CD4-positive, alpha-beta T cell (primary cell): Measurements from ENCODE around the gene SH3BGR. TPM values are rescaled to one million over a fixed set of nuclear protein-coding genes. Genes with fewer than 3 reads are reported as not detected.
"Not testable (repeated sequence)": the region's sequence is repeated elsewhere in the genome, so short reads cannot be mapped to it uniquely, and the experiment has no call there.

ENCODE experiments used
- ATAC-seq: fragments of 200-7000 bp; cut with Tn5 transposase; one replicate; pipeline ENCODE4 v1.10.0; 2022; ENCODE audit warnings: mild to moderate bottlenecking; ENCODE audit not compliant: poor library complexity
- CTCF ChIA-PET: fragments of 350-600 bp; sonication (Branson Sonifier 250); formaldehyde crosslinking; loops from one replicate; lab custom pipeline; 2021; ENCODE audit warnings: antibody characterized with exemption, inconsistent platforms; lab: Charles Lee
- POLR2A ChIA-PET: fragments of 350-600 bp; sonication (Branson Sonifier 250); formaldehyde crosslinking; loops from one replicate; lab custom pipeline; 2021; ENCODE audit warnings: antibody characterized with exemption, inconsistent platforms; lab: Charles Lee
- DNase-seq, 14 experiments: peaks; one replicate each; pipeline ENCODE4 v3.0.0-alpha.2; 2013 to 2020; ENCODE audit warnings: mixed read lengths in 2 of 14
- H3K27ac ChIP-seq, 2 donors: one replicate each; pipeline versions ENCODE4 v1.5.1 to v1.7.0; 2013; ENCODE audit warnings: low read length in 2 of 2, low read depth in 1 of 2, mild to moderate bottlenecking in 1 of 2
- H3K27me3 ChIP-seq, 2 experiments: 1 replicate in 1 of 2; 2 replicates in 1 of 2; pipeline versions ENCODE4 v1.6.1 to v1.7.0; 2013; ENCODE audit warnings: low read length in 2 of 2, control low read depth in 1 of 2, mild to moderate bottlenecking in 1 of 2, moderate library complexity in 1 of 2; ENCODE audit not compliant: insufficient read depth in 2 of 2, control insufficient read depth in 1 of 2
- H3K36me3 ChIP-seq: one replicate; pipeline ENCODE4 v1.6.1; 2013; ENCODE audit warnings: low read length, control low read depth; ENCODE audit not compliant: insufficient read depth
- H3K4me1 ChIP-seq: one replicate; pipeline ENCODE4 v1.6.1; 2013; ENCODE audit warnings: low read length, control low read depth; ENCODE audit not compliant: insufficient read depth
- H3K4me3 ChIP-seq: one replicate; pipeline ENCODE4 v1.5.1; 2013; ENCODE audit warnings: mild to moderate bottlenecking, low read length, moderate library complexity
- H3K9me3 ChIP-seq, 2 experiments: 1 replicate in 1 of 2; 2 replicates in 1 of 2; pipeline versions ENCODE4 v1.6.1 to v1.7.0; 2013; ENCODE audit warnings: low read length in 2 of 2, mild to moderate bottlenecking in 2 of 2, control low read depth in 1 of 2, moderate library complexity in 1 of 2; ENCODE audit not compliant: control insufficient read depth in 1 of 2, insufficient read depth in 1 of 2
- H3K27ac Mint-ChIP-seq: one replicate; pipeline ENCODE4 v1.8.0; 2020; ENCODE audit warnings: mixed read lengths
- H3K27me3 Mint-ChIP-seq: one replicate; pipeline ENCODE4 v1.8.0; 2021; ENCODE audit warnings: mixed read lengths
- H3K36me3 Mint-ChIP-seq: one replicate; pipeline ENCODE4 v1.8.0; 2021; ENCODE audit warnings: low read depth, mixed read lengths
- H3K4me1 Mint-ChIP-seq: one replicate; pipeline ENCODE4 v1.8.0; 2021; ENCODE audit warnings: low read depth, mixed read lengths
- H3K4me3 Mint-ChIP-seq: one replicate; pipeline ENCODE4 v1.8.0; 2020; ENCODE audit warnings: mild to moderate bottlenecking, mixed read lengths
- H3K9me3 Mint-ChIP-seq: one replicate; pipeline ENCODE4 v1.8.0; 2020; ENCODE audit warnings: mixed read lengths
- CTCF ChIP-seq: fragments of 200-600 bp; IDR thresholded peaks from one replicate; pipeline ENCODE4 v1.8.0; 2022; ENCODE audit warnings: antibody characterized with exemption, mild to moderate bottlenecking
- intact Hi-C, 2 experiments: fragments of 100-400 bp; cut with DNase I in 1 of 2; cut with micrococcal nuclease in 1 of 2; formaldehyde crosslinking; loops; one replicate each; pipeline versions ENCODE4 v1.15.1 to v1.9.0; 2023 to 2025; cut with DNase I, micrococcal nuclease
- total RNA-seq, 174 experiments: library from RNA in 2 of 174; stranded (reverse) in 2 of 174; gene quantifications; one replicate each; pipeline ENCODE4 v1.2.3 and lab custom pipeline; 2021 to 2026

SH3BGR gene
- total RNA-seq, 2 experiments from 2014 or later, result 0.63 to 0.87 TPM

GRCh38 chr21:39537571-39537970, 85.8 kb downstream of the SH3BGR start:
- peaks cover 0 to 3% of the 10 kb centered on the region in 2 experiments for H3K27me3 ChIP-seq
- no peak for TF ChIP-seq CTCF
- POLR2A ChIA-PET, result no interaction called here
- no peak for DNase-seq
- H3K4me3 Mint-ChIP-seq, result no peak overlapping the region
- H3K27ac ChIP-seq, result no peak overlapping the region
- ATAC-seq, result no peak
- no peaks in the 10 kb centered on the region for H3K36me3 ChIP-seq
- no peak overlapping the region for H3K4me3 ChIP-seq
- H3K4me1 Mint-ChIP-seq, result no peaks in the 10 kb centered on the region
- peaks cover 25% of the 10 kb centered on the region for H3K27me3 Mint-ChIP-seq
- intact Hi-C loops, result no loop called here
- no peak overlapping the region for H3K27ac Mint-ChIP-seq
- H3K9me3 Mint-ChIP-seq, result no peaks in the 10 kb centered on the region
- H3K9me3 ChIP-seq, result no peaks in the 10 kb centered on the region
- CTCF ChIA-PET, result no interaction called here
- no peaks in the 10 kb centered on the region for H3K4me1 ChIP-seq
- no peaks in the 10 kb centered on the region for H3K36me3 Mint-ChIP-seq

GRCh38 chr21:39538453-39539042, 86.8 kb downstream of the SH3BGR start:
- POLR2A ChIA-PET, result no interaction called here
- H3K4me1 ChIP-seq, result no peaks in the 10 kb centered on the region
- Mint-ChIP-seq H3K4me3 (no peak overlapping the region), H3K9me3 (no peaks in the 10 kb centered on the region), H3K27me3 (peaks cover 25% of the 10 kb centered on the region), H3K36me3 (no peaks in the 10 kb centered on the region), H3K4me1 (no peaks in the 10 kb centered on the region), H3K27ac (no peak overlapping the region)
- H3K4me3 ChIP-seq, result no peak overlapping the region
- CTCF ChIA-PET, result no interaction called here
- no peak for DNase-seq
- peaks cover 0 to 3% of the 10 kb centered on the region in 2 experiments for H3K27me3 ChIP-seq
- no peaks in the 10 kb centered on the region for H3K9me3 ChIP-seq
- no peak for ATAC-seq
- intact Hi-C loops, result no loop called here
- no peak overlapping the region for H3K27ac ChIP-seq
- no peak for TF ChIP-seq CTCF
- no peaks in the 10 kb centered on the region for H3K36me3 ChIP-seq

GRCh38 chr21:39540367-39540766, 88.6 kb downstream of the SH3BGR start:
- POLR2A ChIA-PET, H3K9me3 Mint-ChIP-seq, H3K4me1 ChIP-seq, H3K4me3 Mint-ChIP-seq, intact Hi-C loops, H3K27me3 ChIP-seq, H3K27ac ChIP-seq, H3K9me3 ChIP-seq, H3K36me3 Mint-ChIP-seq, H3K36me3 ChIP-seq, CTCF ChIA-PET, ATAC-seq, H3K4me3 ChIP-seq, H3K27ac Mint-ChIP-seq, H3K4me1 Mint-ChIP-seq, DNase-seq: not testable (repeated sequence)
- peaks cover 25% of the 10 kb centered on the region for H3K27me3 Mint-ChIP-seq

- Mint-ChIP-seq H3K4me3 (no peak overlapping the region), H3K27me3 (peaks cover 21% of the 10 kb centered on the region), H3K4me1 (no peaks in the 10 kb centered on the region), H3K9me3 (no peaks in the 10 kb centered on the region), H3K27ac (no peak overlapping the region), H3K36me3 (no peaks in the 10 kb centered on the region)
- no peak overlapping the region for H3K27ac ChIP-seq
- ChIA-PET POLR2A (no interaction called here), CTCF (no interaction called here)
- intact Hi-C loops, result no loop called here
- H3K27me3 ChIP-seq, result no peaks in the 10 kb centered on the region
- no peaks in the 10 kb centered on the region for H3K4me1 ChIP-seq
- no peaks in the 10 kb centered on the region for H3K9me3 ChIP-seq
- TF ChIP-seq CTCF, result no peak
- no peak for ATAC-seq
- H3K36me3 ChIP-seq, result no peaks in the 10 kb centered on the region
- no peak for DNase-seq
- H3K4me3 ChIP-seq, result no peak overlapping the region
These were observed 91.0 kb downstream of the SH3BGR start for GRCh38 chr21:39542736-39543135.
